CD14-positive monocyte (primary cell): ENCODE measurements around the gene SZT2. TPM values are rescaled to one million over a fixed set of nuclear protein-coding genes. Genes with fewer than 3 reads are reported as not detected.

Source experiments
- DNase-seq, 3 donors: peaks; one replicate each; pipeline ENCODE4 v3.0.0-alpha.2; 2011 to 2022
- H2AFZ ChIP-seq: 2 replicates; pipeline ENCODE4 v1.6.0; 2012; ENCODE audit warnings: mild to moderate bottlenecking, low read depth, low read length, inconsistent platforms; ENCODE audit not compliant: insufficient read depth, poor library complexity, severe bottlenecking
- H3K27ac ChIP-seq, 2 donors: 1 replicate in 1 of 2; 2 replicates in 1 of 2; pipeline ENCODE4 v1.5.1; 2012 to 2013; ENCODE audit warnings: low read length in 2 of 2, control low read depth in 1 of 2, inconsistent platforms in 1 of 2, low read depth in 1 of 2, mild to moderate bottlenecking in 1 of 2
- H3K27me3 ChIP-seq, 2 donors: one replicate each; pipeline versions ENCODE4 v1.6.0 to v1.6.1; 2011 to 2013; ENCODE audit warnings: low read length in 2 of 2; ENCODE audit not compliant: control insufficient read depth in 2 of 2, insufficient read depth in 2 of 2
- H3K36me3 ChIP-seq, 2 donors: replicated peaks in 1 of 2; 1 replicate in 1 of 2; 2 replicates in 1 of 2; pipeline versions ENCODE4 v1.5.1 to v1.6.1; 2012 to 2013; ENCODE audit warnings: low read length in 2 of 2, control low read depth in 1 of 2, inconsistent platforms in 1 of 2, mild to moderate bottlenecking in 1 of 2; ENCODE audit not compliant: insufficient read depth in 2 of 2, control insufficient read depth in 1 of 2
- H3K4me1 ChIP-seq, 2 donors: 1 replicate in 1 of 2; 2 replicates in 1 of 2; pipeline versions ENCODE4 v1.5.1 to v1.6.1; 2012 to 2013; ENCODE audit warnings: low read length in 2 of 2, control low read depth in 1 of 2, inconsistent platforms in 1 of 2, mild to moderate bottlenecking in 1 of 2, moderate library complexity in 1 of 2; ENCODE audit not compliant: insufficient read depth in 2 of 2, control insufficient read depth in 1 of 2
- H3K4me2 ChIP-seq: replicated peaks from 2 replicates; pipeline ENCODE3; 2012; ENCODE audit warnings: low read length, moderate library complexity, mild to moderate bottlenecking; ENCODE audit not compliant: poor library complexity, severe bottlenecking; ENCODE audit errors: extremely low read depth
- H3K4me3 ChIP-seq, 3 experiments: fragments of 200-600 bp in 1 of 3; sonication (generic) in 1 of 3; replicated peaks in 1 of 3; 1 replicate in 2 of 3; 2 replicates in 1 of 3; pipeline ENCODE4 v1.5.1; 2011 to 2013; ENCODE audit warnings: low read length in 3 of 3, mild to moderate bottlenecking in 3 of 3, control low read depth in 2 of 3, low read depth in 2 of 3, inconsistent platforms in 1 of 3, moderate library complexity in 1 of 3
- H3K79me2 ChIP-seq: 2 replicates; pipeline ENCODE4 v1.6.0; 2012; ENCODE audit warnings: mild to moderate bottlenecking, control low read depth, inconsistent platforms, low read length, moderate library complexity; ENCODE audit not compliant: insufficient read depth
- H3K9ac ChIP-seq: 2 replicates; pipeline ENCODE4 v1.6.0; 2017; ENCODE audit warnings: low read length, mild to moderate bottlenecking; ENCODE audit not compliant: insufficient read depth, poor library complexity, severe bottlenecking
- H3K9me3 ChIP-seq, 2 donors: replicated peaks in 1 of 2; 1 replicate in 1 of 2; 2 replicates in 1 of 2; pipeline versions ENCODE4 v1.5.1 to v1.6.1; 2012 to 2013; ENCODE audit warnings: low read length in 2 of 2, control low read depth in 1 of 2; ENCODE audit not compliant: control insufficient read depth in 1 of 2, insufficient read depth in 1 of 2
- H4K20me1 ChIP-seq: 2 replicates; pipeline ENCODE4 v1.6.0; 2012; ENCODE audit warnings: mild to moderate bottlenecking, low read length, control low read depth, moderate library complexity; ENCODE audit not compliant: insufficient read depth
- H3K27ac Mint-ChIP-seq, 7 donors: one replicate each; pipeline ENCODE4 v1.8.0; 2020; ENCODE audit warnings: mild to moderate bottlenecking in 7 of 7, mixed read lengths in 7 of 7, moderate library complexity in 6 of 7, inconsistent platforms in 2 of 7
- H3K27me3 Mint-ChIP-seq, 3 donors: one replicate each; pipeline ENCODE4 v1.8.0; 2021 to 2022; ENCODE audit warnings: low read depth in 3 of 3, mild to moderate bottlenecking in 3 of 3, mixed read lengths in 3 of 3, moderate library complexity in 3 of 3, inconsistent platforms in 1 of 3
- H3K36me3 Mint-ChIP-seq, 2 donors: one replicate each; pipeline ENCODE4 v1.8.0; 2020; ENCODE audit warnings: mixed read lengths in 2 of 2, inconsistent platforms in 1 of 2, mild to moderate bottlenecking in 1 of 2
- H3K4me1 Mint-ChIP-seq: one replicate; pipeline ENCODE4 v1.8.0; 2020; ENCODE audit warnings: mild to moderate bottlenecking, mixed read lengths
- H3K4me3 Mint-ChIP-seq, 2 donors: one replicate each; pipeline ENCODE4 v1.8.0; 2020; ENCODE audit warnings: mild to moderate bottlenecking in 2 of 2, mixed read lengths in 2 of 2, moderate library complexity in 1 of 2
- H3K9me3 Mint-ChIP-seq, 7 donors: one replicate each; pipeline ENCODE4 v1.8.0; 2020 to 2022; ENCODE audit warnings: mixed read lengths in 7 of 7, mild to moderate bottlenecking in 6 of 7, moderate library complexity in 6 of 7, inconsistent platforms in 2 of 7
- CTCF ChIP-seq: fragments of 200-600 bp; IDR thresholded peaks from one replicate; pipeline ENCODE4 v1.8.0; 2022; ENCODE audit warnings: antibody characterized with exemption, mild to moderate bottlenecking
- WGBS: methylation state at CpG from one replicate; pipeline ENCODE4 v1.1.5; 2013; ENCODE audit warnings: missing lambda C conversion rate; ENCODE audit not compliant: insufficient coverage; 5-methylcytosine and 5-hydroxymethylcytosine counted together
- intact Hi-C, 2 donors: fragments of 100-400 bp; cut with micrococcal nuclease; formaldehyde crosslinking; loops; one replicate each; pipeline versions ENCODE4 v1.15.0 to v1.15.1; 2023
- polyA plus RNA-seq, 3 donors: library from polyadenylated mRNA; depleted of rRNA in 1 of 3; unstranded in 2 of 3; stranded (reverse) in 1 of 3; fragments of 300-500 nt in 2 of 3; fragments of >200 nt in 1 of 3; fragmentation: Illumina TruSeq in 2 of 3; gene quantifications; 1 replicate in 2 of 3; 2 replicates in 1 of 3; pipeline ENCODE4 v1.2.3, GENCODE V29; 2012 to 2021
- small RNA-seq: library from RNA; depleted of rRNA; stranded (forward); fragments of <200 nt; gene quantifications from one replicate; pipeline ENCODE3, GENCODE V24; 2012; ENCODE audit warnings: low read depth; ENCODE audit not compliant: insufficient read length

The SZT2 gene
- polyA plus RNA-seq, 3 donors = 2.4 to 29.9 (median 2.6) TPM

DNA sequence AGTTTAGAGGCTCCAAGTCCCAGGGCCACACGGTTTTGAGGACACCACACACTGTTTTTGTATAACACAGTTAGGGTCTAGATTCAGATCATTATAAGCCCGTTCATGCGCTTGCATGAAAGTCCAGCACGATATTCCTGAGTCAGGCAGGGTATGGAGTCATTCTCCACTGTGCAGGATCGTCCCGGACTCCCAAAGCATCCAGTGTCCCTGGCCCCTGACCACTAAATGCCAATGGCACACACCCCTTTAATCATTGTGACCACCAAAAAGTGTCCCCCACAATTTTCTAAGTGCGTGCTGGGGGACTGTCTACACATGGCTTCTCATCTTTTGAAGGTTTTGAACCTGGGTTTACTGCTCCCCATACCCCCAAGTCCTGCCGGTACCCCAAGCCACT lies 113.8 kb downstream of the SZT2 start:
- no peaks in the 10 kb centered on the region for H4K20me1 ChIP-seq
- no peak for TF ChIP-seq CTCF
- H3K4me2 ChIP-seq = no peak overlapping the region
- Mint-ChIP-seq H3K4me3 (no peak overlapping the region), H3K27me3 (peaks cover 1 to 6% (median 4%) of the 10 kb centered on the region in 3 donors), H3K27ac (no peak overlapping the region), H3K9me3 (peaks cover 0 to 4% (median 0%) of the 10 kb centered on the region in 7 donors), H3K36me3 (no peaks in the 10 kb centered on the region), H3K4me1 (no peaks in the 10 kb centered on the region)
- WGBS = 98% methylated on average over 7 of the region's 8 CpGs
- no peak overlapping the region for H3K27ac ChIP-seq
- H3K9ac ChIP-seq = no peak overlapping the region
- no peak for DNase-seq
- H3K4me3 ChIP-seq = no peak overlapping the region
- no peaks in the 10 kb centered on the region for H3K36me3 ChIP-seq
- no peaks in the 10 kb centered on the region for H3K9me3 ChIP-seq
- H2AFZ ChIP-seq = no peak overlapping the region
- peaks cover 0 to 2% of the 10 kb centered on the region in 2 donors for H3K27me3 ChIP-seq
- no peaks in the 10 kb centered on the region for H3K79me2 ChIP-seq
- intact Hi-C loops = no loop called here
- H3K4me1 ChIP-seq = no peaks in the 10 kb centered on the region

Small RNAs within 50 kb of the gene (small RNA-seq; reads per million reads assigned to genes)
- not detected for gene MIR6735

Other genes with a start within 250 kb of the SZT2 start
- gene EBNA1BP2, start 217.6 kb upstream of the SZT2 start, polyA plus RNA-seq = 10 to 100 TPM; 10.2 to 37.2 (median 30.9) TPM
- gene CFAP57, start 217.6 kb upstream of the SZT2 start, polyA plus RNA-seq = under 1 TPM in 2 of 3 donors, not detected in 1; 0.01 to 0.05 TPM
- not detected for gene TMEM125, start 119.9 kb upstream of the SZT2 start, polyA plus RNA-seq
- under 1 TPM in 1 of 3 donors, not detected in 2; 0.05 TPM for gene C1orf210, start 104.3 kb upstream of the SZT2 start, polyA plus RNA-seq
- under 1 TPM in 1 of 3 donors, not detected in 2; 0.16 TPM for gene TIE1, start 88.9 kb upstream of the SZT2 start, polyA plus RNA-seq
- not detected for gene MPL, start 52.1 kb upstream of the SZT2 start, polyA plus RNA-seq
- under 1 TPM in 2 of 3 donors, not detected in 1; 0.08 to 0.10 TPM for gene CDC20, start 30.9 kb upstream of the SZT2 start, polyA plus RNA-seq
- gene ELOVL1, start 21.9 kb upstream of the SZT2 start, polyA plus RNA-seq = 100 to 1,000 TPM; 135 to 151 (median 148) TPM
- gene MED8, start 99 bp upstream of the SZT2 start, polyA plus RNA-seq = 10 to 100 TPM; 16.6 to 41.8 (median 40.7) TPM
- 1 to 10 TPM in 2 of 3 donors, under 1 TPM in 1; 0.74 to 7.2 (median 1.6) TPM for gene HYI, start 64.0 kb downstream of the SZT2 start, polyA plus RNA-seq
- not detected for gene PTPRF, start 141.0 kb downstream of the SZT2 start, polyA plus RNA-seq